Right forelimb (tissue), 1 donor: ENCODE measurements around the gene CWF19L1.

ENCODE experiments used
- DNase-seq: peaks from one replicate; pipeline ENCODE4 v3.0.0-alpha.2; 2018

Gene CWF19L1

DNA sequence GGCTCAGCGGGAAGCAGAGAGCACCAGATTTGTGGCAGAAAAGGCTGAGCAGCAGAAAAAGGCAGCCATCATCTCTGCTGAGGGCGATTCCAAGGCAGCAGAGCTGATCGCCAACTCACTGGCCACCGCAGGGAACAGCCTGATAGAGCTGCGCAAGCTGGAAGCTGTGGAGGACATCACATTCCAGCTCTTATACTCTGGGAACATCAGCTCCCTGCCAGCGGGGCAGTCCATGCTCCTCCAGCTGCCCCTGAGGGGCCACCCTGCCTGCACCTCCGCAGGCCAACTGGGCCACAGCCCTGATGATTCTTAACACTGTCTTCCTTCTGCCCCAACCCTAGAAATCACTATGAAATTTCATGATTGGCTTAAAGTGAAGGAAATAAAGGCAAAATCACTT lies 18.6 kb downstream of the CWF19L1 start:
- no peak for DNase-seq

DNA sequence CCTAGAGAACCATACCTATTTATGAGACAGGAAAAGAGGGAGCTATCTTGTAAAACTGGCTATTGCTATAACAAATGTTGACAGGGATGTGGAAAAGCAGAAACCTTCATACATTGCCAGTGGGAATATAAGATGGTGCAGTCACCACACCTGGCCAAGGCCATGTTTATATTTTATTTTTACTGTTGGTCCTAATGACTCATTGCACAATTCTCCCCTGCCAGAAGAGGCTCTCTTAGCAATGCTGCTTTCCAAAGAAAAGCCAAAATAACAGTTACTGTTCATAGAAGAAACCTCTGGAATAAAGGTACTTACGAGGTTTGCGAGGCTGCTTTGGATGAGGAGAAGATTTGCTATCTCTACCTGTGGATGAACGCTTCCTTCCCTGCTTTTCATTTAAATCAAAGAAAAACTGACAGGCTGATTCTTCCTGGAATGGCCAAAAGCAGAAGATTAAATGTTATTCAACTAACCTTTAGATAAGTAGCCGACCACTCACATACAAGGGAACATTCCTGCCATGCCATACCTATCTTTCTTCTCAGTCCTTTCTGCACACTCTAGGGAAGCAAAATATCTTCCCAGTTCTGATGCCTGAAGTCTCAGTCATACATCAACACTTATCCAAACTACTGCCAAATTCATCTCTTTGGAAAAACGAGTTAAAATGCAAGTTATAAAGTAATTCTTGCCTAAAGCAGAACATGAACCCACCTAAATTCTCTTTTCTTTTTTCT lies 21.8 kb downstream of the CWF19L1 start:
- DNase-seq: no peak

DNA sequence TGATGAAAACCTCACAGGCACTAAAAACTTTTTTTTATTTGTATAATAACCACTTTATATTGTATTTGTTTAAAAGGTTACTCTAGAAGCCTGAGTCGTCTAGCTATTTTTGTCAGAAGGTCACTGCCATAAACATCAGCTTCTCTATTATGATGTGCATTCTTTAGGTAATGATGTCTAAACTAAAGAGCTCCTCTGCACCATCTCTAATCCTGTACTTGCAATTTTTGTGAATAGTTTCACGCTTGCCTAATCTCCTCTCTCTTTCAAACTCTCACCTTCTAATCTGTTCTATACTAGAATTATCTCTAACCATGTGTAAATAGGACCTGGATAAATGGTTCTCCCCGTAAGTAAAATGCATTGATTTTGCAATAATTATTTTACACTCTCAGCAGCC lies 27.6 kb downstream of the CWF19L1 start:
- no peak for DNase-seq

DNA sequence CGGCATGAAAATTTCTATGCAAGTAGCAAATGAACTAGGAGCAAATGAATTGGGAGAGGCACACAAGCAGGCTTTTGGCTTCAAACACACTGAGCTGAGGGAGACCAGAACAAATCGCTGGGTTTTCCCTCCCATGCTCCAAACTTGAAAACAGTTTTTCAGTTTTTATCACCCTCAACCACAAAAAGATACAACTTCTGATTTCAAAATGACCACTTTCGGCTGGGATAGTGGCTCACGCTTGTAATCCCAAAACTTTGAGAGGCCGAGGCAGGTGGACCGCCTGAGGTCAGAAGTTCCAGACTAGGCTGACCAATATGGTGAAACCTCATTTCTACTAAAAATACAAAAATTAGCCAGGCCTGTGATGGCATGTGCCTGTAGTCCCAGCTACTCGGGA lies 29.0 kb downstream of the CWF19L1 start:
- no peak for DNase-seq

DNA sequence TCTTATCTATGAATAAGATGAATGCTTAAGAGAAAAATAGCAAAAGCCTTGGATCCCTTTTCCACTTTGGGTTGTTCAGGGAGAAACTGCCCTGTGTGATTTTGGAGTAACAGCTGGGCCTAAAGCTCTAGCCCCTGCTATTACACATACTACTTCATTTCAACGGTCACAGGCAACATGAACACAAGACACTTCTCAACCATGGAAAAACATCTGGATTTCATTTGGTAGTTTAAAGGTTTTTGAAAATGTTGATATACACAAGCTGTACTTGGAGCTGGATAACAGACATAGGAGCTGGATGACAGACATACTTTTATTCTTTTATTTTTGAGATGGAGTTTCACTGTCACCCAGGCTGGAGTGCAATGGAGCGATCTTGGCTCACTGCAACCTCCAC lies 35.3 kb downstream of the CWF19L1 start:
- DNase-seq: no peak

DNA sequence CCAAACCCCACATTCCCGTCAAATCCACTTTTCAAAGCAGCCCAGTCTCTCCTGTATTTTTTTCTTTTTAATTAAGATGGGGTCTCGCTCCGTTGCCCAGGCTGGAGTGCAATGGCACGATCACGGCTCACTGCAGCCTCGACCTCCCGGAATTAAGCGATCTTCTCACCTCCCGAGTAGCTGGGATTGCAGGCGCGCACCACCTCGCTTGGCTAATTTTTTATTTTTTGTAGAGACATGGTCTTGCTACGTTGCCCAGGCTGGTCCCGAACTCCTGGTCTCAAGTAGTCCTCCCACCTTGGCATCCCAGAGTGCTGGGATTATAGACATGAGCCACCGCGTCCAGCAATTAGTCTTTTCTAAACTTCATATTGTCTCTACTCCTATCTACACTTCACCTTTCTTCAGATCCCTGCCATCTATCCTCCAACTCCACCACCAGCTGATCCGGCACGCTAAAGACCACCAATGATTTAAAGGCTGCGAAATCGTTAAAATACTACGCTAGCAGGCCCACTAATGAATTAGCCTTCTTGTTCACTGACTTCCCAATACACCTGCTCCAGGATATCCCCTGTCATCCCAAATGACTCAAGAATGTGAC lies 37.5 kb downstream of the CWF19L1 start:
- DNase-seq: no peak

DNA sequence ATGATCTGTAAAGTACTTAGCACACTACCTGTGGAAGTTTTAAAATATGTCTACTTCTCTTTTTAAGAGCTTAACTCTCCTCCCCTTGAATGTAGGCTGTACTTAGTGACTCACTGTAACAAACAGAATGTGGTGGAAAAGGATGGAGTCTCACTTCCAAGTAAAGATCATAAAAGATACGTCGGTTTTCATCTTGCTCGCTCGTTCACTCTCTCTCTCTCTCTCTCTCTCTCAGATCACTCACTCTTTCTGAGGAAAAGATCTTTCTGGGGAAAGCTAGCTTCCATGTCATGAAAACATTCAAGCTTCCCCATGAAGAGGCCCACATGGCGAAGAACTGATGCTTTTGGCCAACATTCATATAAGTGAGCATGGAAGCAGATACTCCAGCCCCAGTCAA lies 43.6 kb downstream of the CWF19L1 start:
- no peak for DNase-seq

DNA sequence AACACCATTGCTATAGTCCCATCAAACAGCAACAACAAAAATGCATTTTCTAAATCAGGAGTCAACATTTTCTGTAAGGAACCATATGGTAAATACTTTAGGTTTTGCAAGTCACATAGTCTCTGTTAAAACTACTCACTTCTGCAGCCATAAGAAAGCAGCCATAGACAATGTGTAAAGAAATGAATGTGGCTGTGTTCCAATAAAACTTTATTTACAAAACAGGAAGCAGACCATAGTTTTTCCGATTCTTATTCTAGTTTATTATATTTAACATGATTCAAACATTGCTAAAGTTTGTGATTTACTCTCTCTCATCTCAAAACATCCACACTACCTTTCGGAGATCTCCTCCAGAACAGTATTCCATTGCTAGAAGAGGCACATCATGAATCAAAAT lies 44.9 kb downstream of the CWF19L1 start:
- DNase-seq: no peak

DNA sequence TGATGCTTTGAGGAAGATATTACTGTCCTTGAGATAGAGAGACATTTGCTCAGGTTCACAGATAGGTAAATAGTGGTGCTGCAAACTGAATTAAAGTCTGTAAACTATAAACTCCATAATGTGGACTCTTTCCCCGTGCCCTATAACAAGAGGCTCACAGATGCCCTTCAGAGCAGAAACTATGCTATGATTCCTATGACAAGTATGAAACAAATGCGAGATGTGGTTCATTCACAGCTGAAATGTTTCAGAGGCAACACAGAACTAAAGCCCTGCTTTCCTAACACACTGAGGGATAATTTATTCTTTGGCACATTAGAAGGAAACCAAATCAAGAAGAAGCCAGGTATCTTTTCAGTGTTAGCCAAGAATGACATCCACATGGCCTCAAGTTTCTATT lies 51.4 kb downstream of the CWF19L1 start:
- DNase-seq: no peak

DNA sequence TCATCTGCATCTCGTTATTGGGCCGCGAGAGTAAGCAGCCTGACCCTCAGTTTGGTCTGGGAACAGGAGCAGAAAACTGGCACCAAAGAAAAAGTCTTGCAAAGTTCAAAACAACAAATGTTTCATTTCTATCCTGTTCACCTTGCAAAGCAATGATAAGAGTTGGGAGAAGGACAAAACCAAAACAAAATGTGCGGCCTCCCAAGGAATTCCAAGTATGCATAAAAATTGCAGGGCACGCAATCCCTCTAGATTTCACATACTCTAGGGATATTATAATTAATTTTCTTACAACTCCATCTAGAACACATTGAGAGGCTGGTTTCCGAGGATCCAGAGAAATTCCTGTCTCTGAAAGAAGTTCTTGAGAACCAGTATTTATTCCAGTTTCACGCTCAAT lies 58.1 kb downstream of the CWF19L1 start:
- DNase-seq: no peak

DNA sequence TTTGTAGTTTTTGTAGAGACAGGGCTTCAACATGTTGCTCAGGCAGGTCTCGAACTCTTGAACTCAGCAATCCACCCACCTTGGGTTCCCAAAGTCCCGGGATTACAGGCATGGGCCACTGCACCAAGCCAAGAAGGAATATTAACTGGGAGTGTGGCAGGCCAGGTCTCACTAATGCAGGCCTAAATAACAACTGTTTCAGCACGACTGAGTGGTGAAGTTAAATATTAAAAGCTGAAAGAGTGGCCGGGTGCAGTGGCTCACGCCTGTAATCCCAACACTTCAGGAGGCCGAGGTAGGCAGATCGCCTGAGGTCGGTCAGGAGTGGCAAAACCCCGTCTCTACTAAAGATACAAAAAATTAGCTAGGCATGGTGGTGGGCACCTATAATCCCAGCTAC lies 59.2 kb downstream of the CWF19L1 start:
- no peak for DNase-seq

DNA sequence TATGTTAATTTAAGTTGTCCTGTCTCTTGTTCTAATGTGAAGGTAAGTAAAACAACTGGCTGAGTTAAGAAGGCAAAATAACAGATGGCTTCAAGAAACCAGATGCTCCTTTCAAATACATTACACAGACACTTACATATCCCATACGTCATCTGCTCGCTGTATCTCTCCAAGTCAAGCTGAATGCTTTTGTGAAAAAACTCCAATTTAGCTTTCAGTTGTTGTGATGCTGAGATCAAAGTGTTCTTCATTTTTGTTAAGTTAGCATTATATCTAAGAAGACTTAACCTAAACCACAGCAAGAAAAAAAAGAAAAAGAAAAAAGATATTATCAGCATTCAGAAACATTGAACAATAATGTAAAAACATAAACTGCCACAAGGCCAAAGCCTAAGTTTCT lies 63.1 kb downstream of the CWF19L1 start:
- no peak for DNase-seq

DNA sequence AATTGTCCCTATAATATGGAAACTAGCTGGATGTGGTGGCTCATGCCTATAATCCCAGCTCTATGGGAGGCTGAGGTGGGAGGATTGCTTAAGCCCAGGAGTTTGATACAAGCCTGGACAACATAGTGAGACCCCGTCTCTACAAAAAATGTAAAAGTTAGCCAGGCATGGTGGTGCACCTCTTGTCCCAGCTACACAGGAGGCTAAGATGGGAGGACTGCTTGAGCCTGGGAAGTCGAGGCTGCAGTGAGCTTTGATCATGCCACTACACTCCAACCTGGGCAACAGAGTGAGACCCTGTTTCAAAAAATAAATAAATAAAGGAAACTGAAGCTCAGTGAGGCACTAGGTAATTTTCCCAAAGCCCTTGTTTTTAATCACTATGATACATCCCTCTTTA lies 65.9 kb downstream of the CWF19L1 start:
- no peak for DNase-seq

DNA sequence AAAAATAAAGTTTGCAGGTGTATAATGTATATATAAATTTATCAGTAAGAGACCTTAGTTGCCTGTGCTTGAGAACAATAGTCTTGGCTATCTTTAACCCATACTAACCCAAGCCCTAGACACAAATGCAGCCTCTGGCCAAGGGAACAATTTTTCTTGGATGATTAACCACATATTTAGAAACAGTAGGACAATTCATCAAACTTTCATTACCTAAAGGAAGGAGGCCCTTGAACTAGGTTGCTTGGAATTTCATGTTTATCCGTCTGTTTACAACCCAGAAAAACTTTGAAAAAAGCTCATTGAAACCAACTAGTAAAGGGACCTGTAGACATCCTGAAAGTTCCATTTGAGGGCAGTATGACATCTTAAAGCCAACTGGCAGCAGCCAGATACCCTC lies 72.7 kb downstream of the CWF19L1 start:
- DNase-seq: no peak

DNA sequence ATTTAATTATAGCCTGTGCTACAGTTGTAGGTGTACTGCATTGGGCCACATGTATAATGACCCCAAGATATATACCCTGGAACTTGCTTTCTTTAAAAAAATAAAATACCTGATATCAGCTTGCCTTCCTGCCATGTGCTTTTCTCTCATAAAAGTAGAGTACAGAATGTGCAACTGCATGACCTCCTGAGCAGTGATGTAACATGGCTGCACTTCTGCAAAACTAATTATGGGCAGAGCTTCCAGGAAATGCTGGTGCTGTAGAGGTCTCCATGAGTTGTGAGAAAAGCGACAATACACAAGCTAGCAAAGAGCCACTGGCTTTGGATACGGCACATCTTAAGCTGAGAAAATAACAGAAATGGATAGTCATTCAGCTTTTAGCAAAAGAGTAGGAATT lies 75.1 kb downstream of the CWF19L1 start:
- DNase-seq: no peak

DNA sequence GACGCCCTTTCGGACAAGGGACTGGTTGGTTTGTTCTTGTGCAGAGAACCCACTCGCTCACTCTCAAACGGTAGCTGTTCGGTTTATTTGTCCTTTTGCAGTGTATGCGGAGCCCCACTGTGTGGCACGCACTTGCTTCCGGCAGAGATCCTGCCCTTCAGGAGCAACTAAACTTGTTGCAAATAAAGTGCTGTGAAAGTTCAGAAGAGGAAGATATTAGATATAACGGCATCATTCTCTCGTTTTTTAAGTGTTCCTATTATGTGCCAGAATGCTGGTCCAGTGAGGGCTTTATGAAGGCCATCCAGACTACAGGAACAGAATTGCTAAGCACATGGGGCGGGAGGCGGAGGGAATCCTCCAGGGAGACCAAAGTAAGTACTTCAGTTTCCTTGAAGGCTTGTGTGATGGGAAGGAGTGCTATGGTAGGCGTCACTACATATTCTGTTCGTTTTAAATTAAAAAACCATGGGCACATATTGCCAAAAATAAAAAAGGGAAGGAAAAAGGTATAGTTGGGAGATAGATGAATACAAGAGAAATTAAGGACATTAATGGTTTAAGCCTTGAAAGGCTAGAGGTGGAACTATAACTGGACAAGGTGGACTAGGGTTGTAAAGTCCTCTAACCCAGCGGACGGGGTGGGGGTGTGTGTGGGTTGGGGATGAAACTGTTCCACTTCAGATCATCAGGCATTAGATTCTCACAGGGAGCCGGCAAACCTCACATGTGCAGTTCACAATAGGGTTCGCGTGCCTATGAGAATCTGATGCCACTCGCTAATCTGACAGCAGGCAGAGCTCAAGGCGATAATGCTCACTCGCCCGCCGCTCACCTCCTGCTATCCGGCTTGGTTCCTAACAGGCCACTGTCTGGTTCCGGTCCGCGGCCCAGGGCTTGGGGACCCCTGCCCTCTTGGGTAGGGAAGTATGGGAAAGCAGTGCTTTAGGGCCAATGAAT lies 80.9 kb downstream of the CWF19L1 start:
- DNase-seq: no peak

DNA sequence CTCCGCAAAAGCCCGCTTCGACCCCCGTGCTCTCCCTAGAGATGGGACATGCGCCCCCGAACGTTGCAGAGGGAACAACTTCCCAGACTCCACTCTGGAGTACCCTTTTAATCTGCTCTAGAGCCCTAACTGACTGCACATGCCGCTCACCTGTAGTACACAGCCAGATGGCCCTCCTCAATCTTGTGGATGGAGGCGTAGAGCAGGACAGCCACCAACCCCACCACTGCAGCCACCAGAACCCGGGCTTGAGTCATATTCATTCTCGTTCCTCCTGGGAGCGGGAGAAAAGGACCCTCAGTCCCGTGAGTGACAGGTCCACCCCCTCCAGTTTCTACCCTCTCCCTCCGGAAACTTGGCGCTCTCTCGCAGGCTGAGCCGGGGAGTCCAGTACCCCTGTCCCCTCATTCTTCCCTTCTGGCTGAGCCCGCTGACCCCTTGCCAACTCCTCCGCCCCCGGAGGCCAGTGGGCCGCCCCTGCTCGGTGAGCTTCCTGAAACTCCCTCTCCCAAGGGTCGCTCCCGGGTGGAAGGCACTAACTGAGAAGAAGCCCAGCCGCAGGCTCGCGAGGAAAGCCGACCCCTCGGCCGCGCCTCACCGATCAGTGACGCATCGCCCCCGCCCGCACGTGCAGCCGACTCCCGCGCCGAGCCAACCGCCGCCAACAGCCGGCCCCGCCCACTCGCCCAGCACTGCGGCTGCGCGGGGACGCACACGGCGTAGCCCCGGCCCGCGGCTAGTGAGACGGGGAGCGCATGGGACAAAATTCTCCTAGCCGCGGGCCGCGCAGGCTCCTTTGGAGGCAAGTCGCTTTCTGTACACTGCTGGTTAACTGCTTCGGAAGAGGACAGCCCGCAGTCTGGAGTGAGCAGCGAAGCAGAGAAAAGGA lies 81.8 kb downstream of the CWF19L1 start, which contains the start of gene ERLIN1:
TSS of gene ERLIN1 (minus strand) at position 666 of the 889 bp plus-strand sequence. CDS start at position 263, 403 bp downstream.
- peak; percentile 97 for DNase-seq

DNA sequence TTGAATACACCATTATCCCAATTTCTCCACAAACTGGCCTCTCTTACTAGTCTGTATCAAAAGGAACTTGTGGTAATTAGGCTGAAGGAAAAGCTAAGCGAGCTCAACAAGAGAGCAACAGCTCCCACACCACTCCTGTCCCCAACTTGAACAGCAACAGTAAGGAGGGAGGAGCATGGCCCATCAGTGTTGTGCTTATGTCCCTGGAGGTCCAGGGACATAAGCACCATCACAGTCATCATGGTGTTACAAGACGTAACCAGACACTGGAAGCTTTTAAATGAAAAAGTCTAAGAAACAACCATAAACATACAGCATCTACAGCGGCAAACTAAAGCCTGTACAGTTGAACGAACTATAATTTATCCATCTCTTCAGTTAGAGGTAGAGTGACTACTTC lies 82.6 kb downstream of the CWF19L1 start:
- DNase-seq: no peak

DNA sequence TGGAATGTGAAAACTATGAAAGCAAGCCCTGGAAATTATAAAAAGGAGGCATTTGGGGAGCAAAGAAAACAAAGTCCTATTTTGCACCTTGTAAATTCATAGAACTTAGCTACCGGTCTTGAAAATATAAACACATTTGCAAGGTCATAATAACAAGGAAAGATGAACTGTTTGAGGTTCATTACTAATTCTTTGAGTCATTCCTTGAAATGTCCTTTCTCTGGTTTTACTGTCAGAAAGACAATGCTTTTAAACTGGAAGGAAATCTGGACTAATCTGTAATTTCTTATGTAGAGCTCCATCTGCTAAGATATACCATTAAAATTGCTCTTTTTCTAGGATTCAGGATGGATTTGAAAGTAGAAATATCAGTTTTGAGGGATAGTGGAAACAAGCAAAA lies 83.0 kb downstream of the CWF19L1 start:
- no peak for DNase-seq

DNA sequence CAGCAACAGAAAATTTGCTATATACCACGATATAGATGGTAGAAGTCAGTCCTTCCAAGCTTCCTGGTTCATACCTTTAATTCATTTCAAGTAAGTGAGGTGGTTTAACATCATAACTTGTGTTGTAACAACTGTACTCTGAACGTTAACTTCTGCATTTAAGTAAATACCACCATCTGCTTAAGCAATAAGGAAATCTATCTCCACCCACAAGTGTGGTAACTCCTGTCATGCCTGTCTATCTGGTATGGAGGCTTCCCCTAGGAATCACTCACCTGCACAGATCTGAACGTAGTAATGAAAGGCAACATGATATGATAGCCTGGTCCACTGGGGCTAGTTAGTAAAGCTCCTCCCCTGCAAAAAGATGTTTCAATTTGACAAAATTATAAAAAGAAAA lies 84.0 kb downstream of the CWF19L1 start:
- no peak for DNase-seq

DNA sequence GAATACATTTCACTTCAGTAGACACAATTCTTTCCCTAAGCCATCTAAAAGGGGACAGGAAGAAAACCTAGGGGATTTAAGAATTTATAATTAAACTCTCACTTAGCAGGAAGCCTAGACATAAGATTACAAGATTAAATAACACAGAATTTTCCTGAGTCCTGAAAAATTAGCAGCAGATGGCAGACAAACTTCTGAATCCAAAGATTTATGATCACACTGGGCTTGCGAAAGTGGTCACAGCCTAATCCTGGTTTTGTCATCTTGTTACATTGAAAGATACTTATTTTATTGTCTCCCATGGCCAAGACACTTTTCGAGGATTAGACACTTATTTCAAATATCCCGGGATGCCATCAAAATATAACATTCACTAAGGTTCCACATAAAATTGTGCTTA lies 84.5 kb downstream of the CWF19L1 start:
- no peak for DNase-seq
